GOT3 (cell line): ENCODE data around the gene FGFR3.

ENCODE experiments used
- DNase-seq: peaks from one replicate; lab custom pipeline; 2025; ENCODE audit warnings: mixed read lengths; lab: John Stamatoyannopoulos, UW

The FGFR3 gene

GRCh38 chr4:1788254-1788973 is 4.7 kb upstream of the FGFR3 start:
- no peak for DNase-seq

- no peak for DNase-seq
These were observed 3.5 kb upstream of the FGFR3 start for GRCh38 chr4:1789552-1789951.

GRCh38 chr4:1790005-1790404 is 3.1 kb upstream of the FGFR3 start:
- no peak for DNase-seq

- DNase-seq, result no peak
These were observed 798 bp upstream of the FGFR3 start for GRCh38 chr4:1792158-1792831.

- DNase-seq, result no peak
These were observed 375 bp downstream of the FGFR3 start for GRCh38 chr4:1793496-1793840.

- no peak for DNase-seq
These were observed 1.1 kb downstream of the FGFR3 start for GRCh38 chr4:1793940-1794808.

GRCh38 chr4:1794809-1795298 is 1.8 kb downstream of the FGFR3 start:
- DNase-seq, result no peak

- DNase-seq, result no peak
These were observed 2.5 kb downstream of the FGFR3 start for GRCh38 chr4:1795299-1796195.

- DNase-seq, result no peak
These were observed 3.6 kb downstream of the FGFR3 start for GRCh38 chr4:1796486-1797204.

GRCh38 chr4:1797298-1797860 is 4.3 kb downstream of the FGFR3 start:
- no peak for DNase-seq

GRCh38 chr4:1797861-1798579 is 4.9 kb downstream of the FGFR3 start:
- DNase-seq, result no peak

- DNase-seq, result no peak
These were observed 5.7 kb downstream of the FGFR3 start for GRCh38 chr4:1798580-1799386.

GRCh38 chr4:1799387-1800375 is 6.6 kb downstream of the FGFR3 start:
- no peak for DNase-seq

GRCh38 chr4:1800805-1801204 is 7.7 kb downstream of the FGFR3 start:
- DNase-seq, result no peak

- DNase-seq, result no peak
These were observed 8.3 kb downstream of the FGFR3 start for GRCh38 chr4:1801286-1801958.

GRCh38 chr4:1802151-1802715 is 9.1 kb downstream of the FGFR3 start:
- DNase-seq, result no peak
